Neural cell (in vitro differentiated cells): ENCODE measurements around the gene DPF3. TPM values are rescaled to one million over a fixed set of nuclear protein-coding genes. Genes with fewer than 3 reads are reported as not detected.

Source experiments
- H2AFZ ChIP-seq: fragments of 200-600, 300-800 bp; sonication (generic), shearing (Covaris generic); 2 replicates; pipeline ENCODE4 v1.6.0; 2014; ENCODE audit warnings: low read depth, mild to moderate bottlenecking, antibody characterized with exemption, low read length, moderate library complexity
- H3F3A ChIP-seq: fragments of 200-600 bp; shearing (Covaris generic); 2 replicates; pipeline ENCODE4 v1.6.1; 2016; ENCODE audit warnings: mild to moderate bottlenecking, moderate library complexity, mixed read lengths, antibody characterized with exemption, low read length; ENCODE audit not compliant: insufficient read depth, poor library complexity, severe bottlenecking
- H3K27ac ChIP-seq: fragments of 200-600, 300-800 bp; sonication (generic), shearing (Covaris generic); 2 replicates; pipeline ENCODE4 v1.5.1; 2014; ENCODE audit warnings: mild to moderate bottlenecking, low read length, moderate library complexity
- H3K27me3 ChIP-seq: fragments of 300-800, 200-600 bp; sonication (generic), shearing (Covaris generic); 2 replicates; pipeline ENCODE4 v1.6.0; 2014; ENCODE audit warnings: mild to moderate bottlenecking, low read depth, low read length, moderate library complexity; ENCODE audit not compliant: insufficient read depth
- H3K36me3 ChIP-seq: fragments of 300-800, 200-600 bp; sonication (generic), shearing (Covaris generic); 2 replicates; pipeline ENCODE4 v1.5.1; 2014; ENCODE audit warnings: mild to moderate bottlenecking, antibody characterized with exemption, low read length, moderate library complexity; ENCODE audit not compliant: insufficient read depth
- H3K4me2 ChIP-seq: fragments of 300-800, 200-600 bp; sonication (generic), shearing (Covaris generic); 2 replicates; pipeline ENCODE4 v1.6.0; 2014; ENCODE audit warnings: mild to moderate bottlenecking, low read length
- H3K4me3 ChIP-seq: fragments of 300-800, 200-600 bp; sonication (generic), shearing (Covaris generic); 2 replicates; pipeline ENCODE4 v1.5.1; 2014; ENCODE audit warnings: mild to moderate bottlenecking, low read length, moderate library complexity
- H3K79me2 ChIP-seq: fragments of 200-600 bp; shearing (Covaris generic); replicated peaks from 2 replicates; pipeline ENCODE4 v1.6.0; 2014; ENCODE audit warnings: mild to moderate bottlenecking, low read length, moderate library complexity; ENCODE audit not compliant: insufficient read depth
- H3K9ac ChIP-seq: fragments of 300-800, 200-600 bp; sonication (generic), shearing (Covaris generic); 2 replicates; pipeline ENCODE4 v1.6.1; 2016; ENCODE audit warnings: mild to moderate bottlenecking, low read length, mixed read lengths
- H3K9me2 ChIP-seq: fragments of 200-600 bp; shearing (Covaris generic); 2 replicates; pipeline ENCODE4 v1.6.1; 2016; ENCODE audit warnings: mild to moderate bottlenecking, low read length, mixed read lengths; ENCODE audit not compliant: insufficient read depth
- H3K9me3 ChIP-seq: fragments of 200-600, 300-800 bp; sonication (generic), shearing (Covaris generic); 2 replicates; pipeline ENCODE4 v1.6.1; 2016; ENCODE audit warnings: mild to moderate bottlenecking, mixed run types, low read length, moderate library complexity, mixed read lengths
- H4K20me1 ChIP-seq: fragments of 200-600 bp; shearing (Covaris generic); 2 replicates; pipeline ENCODE4 v1.6.1; 2016; ENCODE audit warnings: mild to moderate bottlenecking, mixed run types; ENCODE audit not compliant: insufficient read depth
- CTCF ChIP-seq: fragments of 450-650 bp; IDR thresholded peaks from 2 replicates; pipeline ENCODE4 v1.5.1; 2014; ENCODE audit warnings: antibody characterized with exemption, mild to moderate bottlenecking, moderate library complexity; ENCODE audit not compliant: poor library complexity, severe bottlenecking
- EP300 ChIP-seq: fragments of 450-650 bp; conservative IDR thresholded peaks from 2 replicates; pipeline ENCODE4 v1.6.1; 2014; ENCODE audit warnings: antibody characterized with exemption, mild to moderate bottlenecking, moderate library complexity; ENCODE audit not compliant: poor library complexity, severe bottlenecking
- EZH2 ChIP-seq: fragments of 200-600, 300-800 bp; shearing (Covaris generic), sonication (generic); IDR thresholded peaks from 2 replicates; pipeline ENCODE4 v1.6.1; 2014; ENCODE audit warnings: antibody characterized with exemption, low read length, borderline replicate concordance, mild to moderate bottlenecking; ENCODE audit not compliant: insufficient read depth, poor library complexity, severe bottlenecking
- MXI1 ChIP-seq: fragments of 450-650 bp; conservative IDR thresholded peaks from 2 replicates; pipeline ENCODE4 v1.6.1; 2014; ENCODE audit warnings: antibody characterized with exemption, mild to moderate bottlenecking; ENCODE audit not compliant: poor library complexity, severe bottlenecking
- POLR2AphosphoS5 ChIP-seq: IDR thresholded peaks from 2 replicates; pipeline ENCODE4 v1.6.1; 2012
- RAD21 ChIP-seq: fragments of 450-650 bp; conservative IDR thresholded peaks from 2 replicates; pipeline ENCODE4 v1.6.1; 2014; ENCODE audit warnings: antibody characterized with exemption, mild to moderate bottlenecking, moderate library complexity
- REST ChIP-seq: IDR thresholded peaks from 2 replicates; pipeline ENCODE4 v1.6.1; 2012; ENCODE audit warnings: borderline replicate concordance
- SMC3 ChIP-seq: fragments of 450-650 bp; conservative IDR thresholded peaks from 2 replicates; pipeline ENCODE4 v1.6.1; 2014; ENCODE audit warnings: antibody characterized with exemption, mild to moderate bottlenecking, moderate library complexity; ENCODE audit not compliant: poor library complexity
- TAF1 ChIP-seq: IDR thresholded peaks from 2 replicates; pipeline ENCODE4 v1.6.1; 2012; ENCODE audit warnings: low read depth
- polyA plus RNA-seq: library from polyadenylated mRNA; depleted of rRNA; stranded (reverse); fragments of >200 nt; gene quantifications from 2 replicates; pipeline ENCODE4 v1.2.3, GENCODE V29; 2014

DPF3 gene
- polyA plus RNA-seq, 1 donor from 2014 or later: 2.9 TPM

GRCh38 chr14:72742838-72743195 is 151.1 kb downstream of the DPF3 start:
- Histone ChIP-seq H3K79me2 (no peaks in the 10 kb centered on the region), H3F3A (no peaks in the 10 kb centered on the region), H3K27ac (no peak overlapping the region), H3K4me2 (no peak overlapping the region), H3K9ac (no peak overlapping the region), H3K4me3 (no peak overlapping the region), H4K20me1 (no peaks in the 10 kb centered on the region), H3K27me3 (no peaks in the 10 kb centered on the region), H3K9me3 (no peaks in the 10 kb centered on the region), H3K36me3 (no peaks in the 10 kb centered on the region), H2AFZ (no peak overlapping the region), H3K9me2 (no peaks in the 10 kb centered on the region)
- no peak for TF ChIP-seq REST
- no peak for TF ChIP-seq SMC3
- TF ChIP-seq TAF1: no peak
- no peak for TF ChIP-seq MXI1
- TF ChIP-seq CTCF: no peak
- no peak for TF ChIP-seq EP300
- no peak for TF ChIP-seq EZH2
- TF ChIP-seq RAD21: no peak
- TF ChIP-seq POLR2AphosphoS5: no peak

GRCh38 chr14:72742118-72742837 is 151.6 kb downstream of the DPF3 start:
- Histone ChIP-seq H2AFZ (no peak overlapping the region), H3K27ac (no peak overlapping the region), H3K9ac (no peak overlapping the region), H3K4me2 (no peak overlapping the region), H3K9me2 (no peaks in the 10 kb centered on the region), H3F3A (no peaks in the 10 kb centered on the region), H3K27me3 (no peaks in the 10 kb centered on the region), H3K9me3 (no peaks in the 10 kb centered on the region), H4K20me1 (no peaks in the 10 kb centered on the region), H3K36me3 (no peaks in the 10 kb centered on the region), H3K79me2 (no peaks in the 10 kb centered on the region), H3K4me3 (no peak overlapping the region)
- TF ChIP-seq CTCF (no peak), MXI1 (no peak), TAF1 (no peak), EZH2 (no peak), RAD21 (no peak), EP300 (no peak), POLR2AphosphoS5 (no peak), SMC3 (no peak), REST (no peak)
